ENCODE results near the gene RIC8A. TPM values are rescaled to one million over a fixed set of nuclear protein-coding genes. Genes with fewer than 3 reads are reported as not detected.
"Not testable (repeated sequence)": the region's sequence is repeated elsewhere in the genome, so short reads cannot be mapped to it uniquely, and the experiment has no call there.

The RIC8A gene
- total RNA-seq, 1 experiment from 2014 or later = 176 TPM

DNA sequence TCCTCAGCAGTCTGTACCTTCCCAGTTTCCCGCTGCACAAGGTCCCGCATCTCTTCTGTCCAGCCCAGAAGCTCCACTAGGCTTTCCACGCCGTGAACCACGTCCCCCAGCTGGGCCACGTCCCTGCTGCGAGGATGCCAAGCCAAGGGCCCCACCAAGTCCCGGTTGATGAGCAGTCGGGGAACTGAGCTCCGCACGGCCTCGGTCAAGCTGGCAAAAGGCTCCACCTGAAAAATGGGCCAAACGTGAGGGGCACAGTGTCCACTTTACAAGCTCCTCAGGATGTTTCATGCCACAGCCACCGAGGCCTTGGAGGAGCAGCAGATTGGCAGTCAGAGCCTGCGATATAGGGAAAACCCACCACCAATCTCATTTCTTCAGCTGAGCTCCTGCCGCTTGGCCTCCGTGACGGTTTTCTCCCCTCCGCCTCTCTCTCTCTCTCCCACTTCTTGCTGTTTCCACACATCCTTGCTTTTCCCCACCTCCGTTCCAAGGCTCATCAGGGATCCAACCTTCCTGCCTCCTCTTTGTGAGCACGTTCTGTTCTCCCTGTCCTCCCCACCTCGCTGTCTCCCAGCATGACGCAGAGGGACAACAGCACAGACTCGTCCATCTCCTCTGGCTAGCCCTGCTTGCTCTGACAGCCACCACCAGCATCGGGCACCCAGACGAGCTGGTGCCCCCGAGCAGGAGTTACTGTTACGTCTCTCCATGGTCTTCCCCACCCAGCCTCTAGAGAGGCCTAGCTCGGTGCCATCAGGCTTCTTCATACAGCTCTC lies 11.5 kb downstream of the RIC8A start:
- DNase-seq (ENCODE audit: low read depth in 1 of 2, low spot score in 2 of 2) = no peak
- H3K4me1 ChIP-seq (replicated peaks) = no peaks in the 10 kb centered on the region
- H3K9me3 ChIP-seq (replicated peaks) = no peaks in the 10 kb centered on the region
- H3K36me3 ChIP-seq = peaks cover 36% of the 10 kb centered on the region
- H3K27ac ChIP-seq = no peak overlapping the region
- no peaks in the 10 kb centered on the region for H3K27me3 ChIP-seq (replicated peaks)
- H3K4me3 ChIP-seq = no peak overlapping the region

- not testable (repeated sequence) for H3K9me3 ChIP-seq (replicated peaks); DNase-seq (ENCODE audit: low read depth in 1 of 2, low spot score in 2 of 2)
Observed at GRCh38 chr11:220641-221215, 13.2 kb downstream of the RIC8A start.

GRCh38 chr11:221539-221938 lies 14.0 kb downstream of the RIC8A start:
- DNase-seq (ENCODE audit: low read depth in 1 of 2, low spot score in 2 of 2) = no peak

More at GRCh38 chr11:220641-221215, 13.2 kb downstream of the RIC8A start:
- not testable (repeated sequence) for H3K27me3 ChIP-seq (replicated peaks); H3K4me3 ChIP-seq; H3K27ac ChIP-seq; H3K4me1 ChIP-seq (replicated peaks)
- peaks cover 19% of the 10 kb centered on the region for H3K36me3 ChIP-seq

DNA sequence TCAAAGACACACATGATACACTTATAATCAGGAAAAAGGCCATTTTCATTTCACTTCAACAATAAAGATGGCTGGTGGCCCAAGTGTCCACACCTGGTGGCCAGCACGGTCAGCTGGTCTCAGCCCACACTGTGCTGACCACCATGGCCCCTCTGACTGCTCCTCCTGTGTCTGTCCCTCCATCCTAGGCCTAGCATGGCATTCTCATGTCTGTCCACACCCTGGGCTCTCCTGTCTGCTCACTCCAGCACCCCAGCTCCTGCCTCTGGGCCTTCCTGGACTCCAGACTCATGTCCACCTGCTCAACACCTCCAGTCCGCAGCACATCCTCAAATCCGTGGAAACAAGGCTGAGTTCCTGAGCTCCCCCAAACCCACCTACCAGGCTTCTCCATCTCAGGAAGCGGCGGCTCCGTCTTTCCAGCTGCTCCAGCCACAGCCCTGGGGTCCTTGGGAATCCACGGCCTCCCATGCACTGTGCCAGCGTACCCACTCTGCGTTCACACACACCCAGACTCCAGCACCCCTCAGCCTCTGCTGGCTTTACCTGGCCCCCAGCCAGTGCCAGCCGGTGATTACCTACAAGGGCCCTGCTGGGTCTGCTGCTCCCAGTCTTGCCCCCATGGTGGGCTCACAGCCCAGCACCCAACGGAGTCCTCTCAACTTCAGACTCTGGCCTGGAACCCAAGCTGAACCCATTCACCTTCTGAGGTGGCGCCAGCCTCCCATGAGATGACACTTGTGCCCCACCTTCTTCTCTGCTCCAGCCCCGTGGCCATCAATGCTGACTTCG lies 14.7 kb downstream of the RIC8A start:
- Histone ChIP-seq H3K4me3 (no peak overlapping the region), H3K27ac (no peak overlapping the region)

More at GRCh38 chr11:221539-221938, 14.0 kb downstream of the RIC8A start:
- Histone ChIP-seq H3K4me3 (no peak overlapping the region), H3K4me1 (replicated peaks) (no peaks in the 10 kb centered on the region), H3K27ac (no peak overlapping the region), H3K27me3 (replicated peaks) (no peaks in the 10 kb centered on the region), H3K9me3 (replicated peaks) (no peaks in the 10 kb centered on the region), H3K36me3 (peaks cover 11% of the 10 kb centered on the region)

DNA sequence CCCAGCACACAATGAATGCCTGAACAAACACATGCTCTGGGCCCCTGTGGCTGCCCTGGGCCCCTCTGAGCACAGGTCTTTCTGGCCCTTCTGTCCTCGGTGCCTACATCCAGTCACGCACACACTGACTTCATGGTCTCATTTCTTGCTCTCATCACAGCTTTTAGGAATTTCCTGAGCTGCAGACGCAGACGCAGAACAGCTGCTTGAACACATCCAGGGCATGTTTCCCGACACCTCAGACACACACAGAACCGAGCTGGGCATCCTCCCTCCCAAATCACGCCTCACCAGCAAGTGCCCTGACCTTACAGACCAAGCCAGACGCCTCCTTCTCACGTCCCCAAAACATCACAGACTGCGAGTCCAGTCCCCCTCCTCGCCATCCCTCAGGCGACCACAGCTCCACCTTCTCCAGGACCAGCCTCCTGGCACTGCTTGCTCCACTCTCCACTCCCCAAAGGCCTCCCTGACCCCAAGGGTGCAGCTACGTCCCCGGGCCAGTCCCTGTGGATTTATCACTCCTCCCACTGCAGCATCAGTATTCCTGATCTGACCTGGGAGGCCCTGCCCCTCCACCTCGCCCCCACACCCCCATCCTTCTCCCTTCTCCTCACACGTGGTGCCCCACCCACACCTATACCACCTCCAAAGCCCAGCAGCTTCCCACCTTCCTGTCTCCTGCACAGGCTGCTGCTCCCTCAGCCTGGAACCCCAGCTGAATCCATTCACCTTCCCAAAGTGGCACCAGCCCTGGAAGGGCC lies 15.7 kb downstream of the RIC8A start:
- H3K4me1 ChIP-seq (replicated peaks) = no peaks in the 10 kb centered on the region
- H3K36me3 ChIP-seq = 0 out of 2 replicates have a peak, but pooled peaks cover 8% of the 10 kb centered on the region
- no peak overlapping the region for H3K27ac ChIP-seq
- no peaks in the 10 kb centered on the region for H3K27me3 ChIP-seq (replicated peaks)
- no peak for DNase-seq (ENCODE audit: low read depth in 1 of 2, low spot score in 2 of 2)
- no peaks in the 10 kb centered on the region for H3K9me3 ChIP-seq (replicated peaks)
- no peak overlapping the region for H3K4me3 ChIP-seq

More for the DNA sequence above, 14.7 kb downstream of the RIC8A start:
- no peaks in the 10 kb centered on the region for H3K4me1 ChIP-seq (replicated peaks)
- 0 out of 2 replicates have a peak, but pooled peaks cover 8% of the 10 kb centered on the region for H3K36me3 ChIP-seq
- no peaks in the 10 kb centered on the region for H3K9me3 ChIP-seq (replicated peaks)
- H3K27me3 ChIP-seq (replicated peaks) = no peaks in the 10 kb centered on the region
- DNase-seq (ENCODE audit: low read depth in 1 of 2, low spot score in 2 of 2) = no peak

- Histone ChIP-seq H3K4me1 (replicated peaks) (no peaks in the 10 kb centered on the region), H3K36me3 (0 out of 2 replicates have a peak, but pooled peaks cover 8% of the 10 kb centered on the region), H3K4me3 (no peak overlapping the region)
Observed at GRCh38 chr11:223884-224283, 16.4 kb downstream of the RIC8A start.

DNA sequence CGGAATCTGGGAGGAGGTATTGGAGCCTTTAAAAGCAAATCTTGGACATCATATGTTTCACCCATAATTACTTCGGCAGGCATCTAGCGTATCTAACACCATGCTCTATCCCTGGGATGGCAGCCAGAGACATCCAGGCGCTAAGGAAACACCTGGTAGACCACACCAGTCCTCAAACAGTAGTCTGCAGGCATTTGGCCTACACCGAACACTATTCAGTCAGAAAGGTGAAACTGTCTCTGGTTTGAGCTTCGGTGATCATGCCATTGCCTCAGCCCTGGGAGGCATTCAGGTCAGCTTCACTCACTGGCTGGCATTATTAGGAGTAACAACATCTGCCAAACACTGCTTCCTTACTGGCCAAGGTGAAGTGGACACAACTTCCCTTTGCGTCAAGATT lies 16.9 kb downstream of the RIC8A start:
- Histone ChIP-seq H3K4me1 (replicated peaks) (no peaks in the 10 kb centered on the region), H3K27ac (no peak overlapping the region), H3K36me3 (0 out of 2 replicates have a peak, but pooled peaks cover 8% of the 10 kb centered on the region), H3K4me3 (no peak overlapping the region), H3K27me3 (replicated peaks) (no peaks in the 10 kb centered on the region), H3K9me3 (replicated peaks) (no peaks in the 10 kb centered on the region)
- no peak for DNase-seq (ENCODE audit: low read depth in 1 of 2, low spot score in 2 of 2)

More at GRCh38 chr11:223884-224283, 16.4 kb downstream of the RIC8A start:
- H3K9me3 ChIP-seq (replicated peaks) = no peaks in the 10 kb centered on the region
- H3K27ac ChIP-seq = no peak overlapping the region
- DNase-seq (ENCODE audit: low read depth in 1 of 2, low spot score in 2 of 2) = no peak
- no peaks in the 10 kb centered on the region for H3K27me3 ChIP-seq (replicated peaks)

DNA sequence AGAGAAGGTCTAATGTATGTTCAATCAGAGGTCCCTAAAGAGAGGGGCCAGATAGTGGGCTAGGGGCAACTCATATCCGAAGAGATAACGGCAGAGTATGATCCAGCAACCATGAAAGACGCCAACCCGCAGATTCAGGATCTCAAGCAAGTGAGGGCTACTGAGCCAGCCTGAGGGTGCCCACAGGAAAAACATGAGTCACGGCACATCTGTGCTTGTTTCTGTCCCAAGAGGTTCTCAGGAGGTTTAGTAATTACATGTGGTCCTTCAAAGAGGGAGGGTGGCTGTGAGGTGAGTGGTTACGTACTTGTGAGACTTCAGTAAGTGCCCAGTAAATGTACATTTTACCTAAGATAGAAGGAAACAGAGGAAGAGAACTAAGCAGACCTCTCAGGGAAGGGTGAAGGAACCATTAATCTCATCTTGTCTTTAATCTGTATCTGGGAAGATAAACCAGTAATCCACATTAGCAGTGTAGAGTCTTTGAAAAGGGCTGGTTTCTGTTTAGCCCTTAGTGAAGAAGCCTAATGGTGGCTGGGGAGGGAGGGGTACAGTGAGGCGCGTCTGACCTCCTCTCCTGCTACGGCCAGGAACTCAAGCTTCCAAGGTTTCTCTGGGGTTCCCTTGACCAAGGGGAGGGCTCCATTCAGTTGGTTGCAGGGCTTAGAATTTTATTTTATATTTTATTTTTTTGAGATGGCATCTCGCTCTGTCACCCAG lies 18.4 kb downstream of the RIC8A start:
- Histone ChIP-seq H3K27me3 (replicated peaks) (no peaks in the 10 kb centered on the region), H3K9me3 (replicated peaks) (no peaks in the 10 kb centered on the region), H3K27ac (no peak overlapping the region), H3K36me3 (0 out of 2 replicates have a peak, but pooled peaks cover 8% of the 10 kb centered on the region), H3K4me1 (replicated peaks) (no peaks in the 10 kb centered on the region), H3K4me3 (no peak overlapping the region)
- no peak for DNase-seq (ENCODE audit: low read depth in 1 of 2, low spot score in 2 of 2)

- no peak overlapping the region for H3K27ac ChIP-seq
- H3K9me3 ChIP-seq (replicated peaks) = no peaks in the 10 kb centered on the region
- no peaks in the 10 kb centered on the region for H3K4me1 ChIP-seq (replicated peaks)
- H3K27me3 ChIP-seq (replicated peaks) = no peaks in the 10 kb centered on the region
- no peak overlapping the region for H3K4me3 ChIP-seq
- H3K36me3 ChIP-seq = 0 out of 2 replicates have a peak, but pooled peaks cover 3% of the 10 kb centered on the region
- no peak for DNase-seq (ENCODE audit: low read depth in 1 of 2, low spot score in 2 of 2)
Observed at GRCh38 chr11:227824-228379, 20.4 kb downstream of the RIC8A start.

GRCh38 chr11:230431-230830 lies 22.9 kb downstream of the RIC8A start:
- H3K4me3 ChIP-seq = no peak overlapping the region
- no peaks in the 10 kb centered on the region for H3K27me3 ChIP-seq (replicated peaks)
- no peaks in the 10 kb centered on the region for H3K36me3 ChIP-seq
- H3K27ac ChIP-seq = no peak overlapping the region
- no peaks in the 10 kb centered on the region for H3K9me3 ChIP-seq (replicated peaks)
- peaks cover 4% of the 10 kb centered on the region for H3K4me1 ChIP-seq (replicated peaks)
- no peak for DNase-seq (ENCODE audit: low read depth in 1 of 2, low spot score in 2 of 2)

- H3K27me3 ChIP-seq (replicated peaks) = no peaks in the 10 kb centered on the region
- no peak for DNase-seq (ENCODE audit: low read depth in 1 of 2, low spot score in 2 of 2)
- H3K27ac ChIP-seq = no peak overlapping the region
- no peak overlapping the region for H3K4me3 ChIP-seq
- H3K4me1 ChIP-seq (replicated peaks) = peaks cover 10% of the 10 kb centered on the region
- H3K36me3 ChIP-seq = peaks cover 11% of the 10 kb centered on the region
- H3K9me3 ChIP-seq (replicated peaks) = no peaks in the 10 kb centered on the region
Observed at GRCh38 chr11:232783-233565, 25.5 kb downstream of the RIC8A start.

DNA sequence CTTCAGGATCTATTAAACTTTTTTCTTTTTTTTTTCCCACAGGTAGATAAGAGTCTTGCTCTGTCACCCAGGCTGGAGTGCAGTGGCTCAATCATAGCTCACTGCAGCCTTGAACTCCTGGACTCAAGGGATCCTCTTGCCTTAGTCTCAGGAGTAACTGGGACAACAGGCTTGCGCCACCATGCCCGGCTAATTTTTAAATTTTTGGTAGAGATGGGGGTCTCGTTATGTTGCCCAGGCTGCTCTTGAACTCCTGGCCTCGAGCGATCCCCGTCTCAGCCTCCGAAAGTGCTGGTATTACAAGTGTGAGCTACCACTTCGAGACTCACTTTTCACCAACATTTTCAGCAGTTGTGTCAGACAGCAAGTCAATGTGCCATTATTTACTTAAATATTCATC lies 27.7 kb downstream of the RIC8A start:
- peaks cover 26% of the 10 kb centered on the region for H3K36me3 ChIP-seq
- H3K27me3 ChIP-seq (replicated peaks) = no peaks in the 10 kb centered on the region
- H3K4me3 ChIP-seq = peak overlapping the region; percentile 90
- no peak for DNase-seq (ENCODE audit: low read depth in 1 of 2, low spot score in 2 of 2)
- H3K9me3 ChIP-seq (replicated peaks) = no peaks in the 10 kb centered on the region
- H3K4me1 ChIP-seq (replicated peaks) = peaks cover 14% of the 10 kb centered on the region
- no peak overlapping the region for H3K27ac ChIP-seq
